HG03469 (cell line): Measurements from ENCODE around the gene SLC22A6.

Experiments used
- ATAC-seq: cut with Tn5 transposase; IDR thresholded peaks from one replicate; pipeline ENCODE4 v1.9.1; 2021; ENCODE audit warnings: mild to moderate bottlenecking, moderate library complexity, moderate number of reproducible peaks; ENCODE audit not compliant: unreplicated experiment

Gene SLC22A6

GRCh38 chr11:62984451-62984991 is at the start of gene SLC22A6:
Gene SLC22A6 (minus strand): TSS chr11:62984967. CDS start chr11:62984690, 277 bp downstream.
- ATAC-seq = no peak

- ATAC-seq = no peak
Measured at GRCh38 chr11:63032457-63032856, 47.7 kb upstream of the SLC22A6 start.

GRCh38 chr11:63023841-63024648 is 39.3 kb upstream of the SLC22A6 start:
- no peak for ATAC-seq

GRCh38 chr11:63023222-63023814 is 38.6 kb upstream of the SLC22A6 start:
- no peak for ATAC-seq

GRCh38 chr11:63022441-63022840 is 37.7 kb upstream of the SLC22A6 start:
- ATAC-seq = no peak

- ATAC-seq = no peak
Measured at GRCh38 chr11:63020671-63021291, 36.0 kb upstream of the SLC22A6 start.

- ATAC-seq = no peak
Measured at GRCh38 chr11:63019506-63019905, 34.7 kb upstream of the SLC22A6 start.

- ATAC-seq = no peak
Measured at GRCh38 chr11:63017306-63017974, 32.7 kb upstream of the SLC22A6 start.

- ATAC-seq = no peak
Measured at GRCh38 chr11:63015521-63016215, 30.9 kb upstream of the SLC22A6 start, which contains the start of gene SLC22A8. Gene SLC22A8 (minus strand): TSS chr11:63015841. CDS start chr11:63014958, 883 bp downstream.

- no peak for ATAC-seq
Measured at GRCh38 chr11:63014408-63015055, 29.8 kb upstream of the SLC22A6 start.

GRCh38 chr11:63012839-63013238 is 28.1 kb upstream of the SLC22A6 start:
- no peak for ATAC-seq

- no peak for ATAC-seq
Measured at GRCh38 chr11:63012430-63012829, 27.7 kb upstream of the SLC22A6 start.

- ATAC-seq = no peak
Measured at GRCh38 chr11:63010934-63011439, 26.2 kb upstream of the SLC22A6 start.

- ATAC-seq = no peak
Measured at GRCh38 chr11:63007920-63008319, 23.2 kb upstream of the SLC22A6 start.

GRCh38 chr11:63001456-63001855 is 16.7 kb upstream of the SLC22A6 start:
- no peak for ATAC-seq

- no peak for ATAC-seq
Measured at GRCh38 chr11:62999649-63000048, 14.9 kb upstream of the SLC22A6 start.

- ATAC-seq = no peak
Measured at GRCh38 chr11:62999156-62999555, 14.4 kb upstream of the SLC22A6 start.

GRCh38 chr11:62996271-62996670 is 11.5 kb upstream of the SLC22A6 start:
- no peak for ATAC-seq

- ATAC-seq = no peak
Measured at GRCh38 chr11:62994775-62995174, 10.0 kb upstream of the SLC22A6 start.

GRCh38 chr11:62988276-62988675 is 3.5 kb upstream of the SLC22A6 start:
- no peak for ATAC-seq
